HG02973 (cell line): ENCODE results near the gene RGL4.

Experiments
- ATAC-seq: cut with Tn5 transposase; IDR thresholded peaks from one replicate; pipeline ENCODE4 v1.9.1; 2021; ENCODE audit warnings: moderate library complexity; ENCODE audit not compliant: unreplicated experiment

RGL4 gene

GRCh38 chr22:23697031-23697970 is 6.5 kb downstream of the RGL4 start:
- no peak for ATAC-seq

GRCh38 chr22:23698094-23698493 is 7.3 kb downstream of the RGL4 start:
- no peak for ATAC-seq

GRCh38 chr22:23698673-23699235 is 7.9 kb downstream of the RGL4 start:
- no peak for ATAC-seq

- no peak for ATAC-seq
Observed at GRCh38 chr22:23700706-23701105, 9.9 kb downstream of the RGL4 start.

GRCh38 chr22:23704062-23704461 is 13.2 kb downstream of the RGL4 start:
- no peak for ATAC-seq

- ATAC-seq, result no peak
Observed at GRCh38 chr22:23704829-23705228, 14.0 kb downstream of the RGL4 start.

- no peak for ATAC-seq
Observed at GRCh38 chr22:23705358-23705757, 14.5 kb downstream of the RGL4 start.

GRCh38 chr22:23708270-23708669 is 17.5 kb downstream of the RGL4 start:
- no peak for ATAC-seq

- ATAC-seq, result no peak
Observed at GRCh38 chr22:23709107-23709506, 18.3 kb downstream of the RGL4 start.

GRCh38 chr22:23712256-23712655 is 21.4 kb downstream of the RGL4 start:
- ATAC-seq, result no peak

- ATAC-seq, result no peak
Observed at GRCh38 chr22:23713696-23714595, 23.1 kb downstream of the RGL4 start.

- no peak for ATAC-seq
Observed at GRCh38 chr22:23714596-23715578, 24.1 kb downstream of the RGL4 start.

- no peak for ATAC-seq
Observed at GRCh38 chr22:23715806-23716375, 25.1 kb downstream of the RGL4 start.

GRCh38 chr22:23716811-23717801 is 26.3 kb downstream of the RGL4 start:
- ATAC-seq, result peak; percentile 60

- ATAC-seq, result no peak
Observed at GRCh38 chr22:23718371-23719165, 27.8 kb downstream of the RGL4 start.

GRCh38 chr22:23720855-23721254 is 30.0 kb downstream of the RGL4 start:
- ATAC-seq, result no peak

GRCh38 chr22:23722160-23722559 is 31.3 kb downstream of the RGL4 start:
- ATAC-seq, result no peak

GRCh38 chr22:23722724-23723123 is 31.9 kb downstream of the RGL4 start:
- ATAC-seq, result no peak
